ENCODE measurements around the gene P2RY11. TPM values are rescaled to one million over a fixed set of nuclear protein-coding genes. Genes with fewer than 3 reads are reported as not detected.

The P2RY11 gene
- total RNA-seq, 1 experiment from 2014 or later = 60.6 TPM

DNA sequence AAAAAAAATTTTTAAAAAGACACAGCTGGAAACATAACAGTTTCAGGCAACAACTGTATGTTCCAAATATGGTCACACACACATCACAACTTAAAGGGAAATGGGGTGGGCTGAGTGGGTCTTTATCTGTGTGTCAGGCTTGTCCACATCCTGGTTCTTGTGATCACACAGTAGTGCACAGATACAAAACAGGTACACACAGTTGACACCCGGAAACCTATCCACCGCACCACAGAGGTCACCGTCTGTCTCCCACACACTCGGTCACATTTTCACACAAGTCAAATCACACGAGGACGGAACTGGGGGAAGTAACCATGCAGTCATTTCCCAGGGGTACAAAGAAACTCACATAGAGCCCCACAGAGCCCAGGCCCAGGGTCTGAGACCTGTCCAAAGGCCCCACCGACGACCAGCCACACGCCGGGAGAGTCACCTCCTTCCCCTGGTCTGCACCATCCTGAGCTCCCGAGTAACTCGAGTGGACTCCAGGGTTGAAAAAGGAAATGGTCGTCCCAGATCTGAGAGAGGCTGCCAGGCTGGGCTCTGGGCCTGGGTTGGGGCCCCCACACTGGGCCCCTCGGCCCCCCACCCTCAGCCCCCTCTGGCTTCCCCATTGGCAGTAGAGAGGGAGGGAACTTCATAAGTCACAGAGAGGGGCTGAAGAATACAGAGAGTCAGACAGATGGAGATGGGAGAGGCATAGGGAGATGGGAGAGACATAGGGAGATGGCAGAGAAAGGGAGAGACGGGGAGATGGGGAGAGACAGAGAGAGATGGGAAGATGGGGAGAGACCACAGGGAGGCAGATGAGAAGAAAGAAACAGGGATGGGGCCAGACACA lies 6.6 kb upstream of the P2RY11 start:
- no peaks in the 10 kb centered on the region; a peak in 1 of 5 replicates for H3K9me3 Mint-ChIP-seq

More for the DNA sequence above, 6.6 kb upstream of the P2RY11 start:
- no peaks in the 10 kb centered on the region for H3K79me1 ChIP-seq (ENCODE audit: insufficient read depth, low read depth, low read length, poor library complexity, severe bottlenecking)
- H3K27ac ChIP-seq (ENCODE audit: insufficient read length, low read depth, low read length) = no peak overlapping the region
- no peak overlapping the region for H4K5ac ChIP-seq (ENCODE audit: insufficient read length, low read depth, low read length)
- no peak for DNase-seq
- no peak overlapping the region for H3T11ph ChIP-seq (ENCODE audit: low read length)
- H2BK5ac ChIP-seq (ENCODE audit: insufficient read length, low read length) = no peak overlapping the region
- H3K9me3 ChIP-seq (ENCODE audit: control insufficient read depth, low read depth, low read length) = no peaks in the 10 kb centered on the region
- H3K79me2 ChIP-seq (ENCODE audit: insufficient read depth, low read length) = peaks cover 7% of the 10 kb centered on the region; the same call in 1 of the 2 replicates
- no peak overlapping the region for H3K14ac ChIP-seq (ENCODE audit: insufficient read depth, low read length)
- H3K27ac Mint-ChIP-seq = no peak overlapping the region
- no peak overlapping the region for H4K8ac ChIP-seq (replicated peaks; ENCODE audit: insufficient read length, low read depth, low read length)
- H2BK120ac ChIP-seq (ENCODE audit: low read depth, low read length, poor library complexity, severe bottlenecking) = no peak overlapping the region
- no peaks in the 10 kb centered on the region for H4K20me1 ChIP-seq (ENCODE audit: control insufficient read depth, insufficient read depth, insufficient read length)
- peaks cover 7% of the 10 kb centered on the region for H3K27me3 Mint-ChIP-seq (ENCODE audit: low read depth)
- H3K23ac ChIP-seq (ENCODE audit: insufficient read length, low read depth, low read length) = no peak overlapping the region
- H3K4me1 Mint-ChIP-seq = peaks cover 4 to 16% of the 10 kb centered on the region in 2 experiments; a peak in 3 of 4 replicates
- H3K4me3 Mint-ChIP-seq = peak overlapping the region in 1 of 2 experiments; percentile 94; a peak in 3 of 5 replicates
- no peak overlapping the region for H3K4me2 ChIP-seq (ENCODE audit: insufficient read depth, insufficient read length, low read length)
- H2AK5ac ChIP-seq (ENCODE audit: insufficient read length, low read length) = no peak overlapping the region
- H3K27me3 ChIP-seq (ENCODE audit: insufficient read depth, low read length) = no peaks in the 10 kb centered on the region
- H3K4ac ChIP-seq (ENCODE audit: low read depth, low read length) = no peak overlapping the region
- no CpG with 5 or more reads among the region's 15 CpGs for WGBS (ENCODE audit: extremely low coverage, insufficient read length, low lambda C conversion rate)
- TF ChIP-seq, protein P1, sequence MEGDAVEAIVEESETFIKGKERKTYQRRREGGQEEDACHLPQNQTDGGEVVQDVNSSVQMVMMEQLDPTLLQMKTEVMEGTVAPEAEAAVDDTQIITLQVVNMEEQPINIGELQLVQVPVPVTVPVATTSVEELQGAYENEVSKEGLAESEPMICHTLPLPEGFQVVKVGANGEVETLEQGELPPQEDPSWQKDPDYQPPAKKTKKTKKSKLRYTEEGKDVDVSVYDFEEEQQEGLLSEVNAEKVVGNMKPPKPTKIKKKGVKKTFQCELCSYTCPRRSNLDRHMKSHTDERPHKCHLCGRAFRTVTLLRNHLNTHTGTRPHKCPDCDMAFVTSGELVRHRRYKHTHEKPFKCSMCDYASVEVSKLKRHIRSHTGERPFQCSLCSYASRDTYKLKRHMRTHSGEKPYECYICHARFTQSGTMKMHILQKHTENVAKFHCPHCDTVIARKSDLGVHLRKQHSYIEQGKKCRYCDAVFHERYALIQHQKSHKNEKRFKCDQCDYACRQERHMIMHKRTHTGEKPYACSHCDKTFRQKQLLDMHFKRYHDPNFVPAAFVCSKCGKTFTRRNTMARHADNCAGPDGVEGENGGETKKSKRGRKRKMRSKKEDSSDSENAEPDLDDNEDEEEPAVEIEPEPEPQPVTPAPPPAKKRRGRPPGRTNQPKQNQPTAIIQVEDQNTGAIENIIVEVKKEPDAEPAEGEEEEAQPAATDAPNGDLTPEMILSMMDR (conservative IDR thresholded peaks at IDR 0.05) = no peak
- H2AFZ ChIP-seq (ENCODE audit: low read length) = no peak overlapping the region
- no peaks in the 10 kb centered on the region; the same call in 1 of the 2 replicates for H3K4me1 ChIP-seq (ENCODE audit: insufficient read depth, low read length)
- H3K36me3 Mint-ChIP-seq (ENCODE audit: insufficient read depth in 1 of 3, low read depth in 3 of 3) = peaks cover 26 to 33% (median 33%) of the 10 kb centered on the region in 3 experiments
- H3K9ac ChIP-seq (ENCODE audit: extremely low read depth, insufficient read length, low read length) = no peak overlapping the region
- no peak overlapping the region for H3K56ac ChIP-seq (ENCODE audit: insufficient read length, low read depth, low read length)
- no peak overlapping the region for H3K18ac ChIP-seq (ENCODE audit: insufficient read length, low read depth, low read length)
- no peak overlapping the region for H2BK20ac ChIP-seq (ENCODE audit: low read depth, low read length, poor library complexity, severe bottlenecking)
- H2BK12ac ChIP-seq (ENCODE audit: insufficient read length, low read depth, low read length) = no peak overlapping the region
- no peak overlapping the region for H4K91ac ChIP-seq (ENCODE audit: insufficient read length, low read depth, low read length)
- no peak overlapping the region for H2BK15ac ChIP-seq (ENCODE audit: low read depth, low read length)
- H3K23me2 ChIP-seq (ENCODE audit: insufficient read length, low read depth, low read length, poor library complexity, severe bottlenecking) = peaks cover 7% of the 10 kb centered on the region
